Activated gamma-delta T cell (primary cell): ENCODE measurements around the gene SLC16A11.
"Not testable (repeated sequence)": the region's sequence is repeated elsewhere in the genome, so short reads cannot be mapped to it uniquely, and the experiment has no call there.

ENCODE experiments used
- DNase-seq: peaks from one replicate; lab custom pipeline; 2025; lab: John Stamatoyannopoulos, UW

Gene SLC16A11

GRCh38 chr17:7005716-7006115 lies 38.2 kb downstream of the SLC16A11 start:
- DNase-seq, result no peak

GRCh38 chr17:7004398-7005253 lies 39.3 kb downstream of the SLC16A11 start:
- DNase-seq, result no peak

- DNase-seq, result no peak
Measured at GRCh38 chr17:7003745-7004144, 40.1 kb downstream of the SLC16A11 start.

GRCh38 chr17:7002288-7003047 lies 41.4 kb downstream of the SLC16A11 start:
- no peak for DNase-seq

GRCh38 chr17:7001318-7001961 lies 42.5 kb downstream of the SLC16A11 start:
- no peak for DNase-seq

GRCh38 chr17:6998855-6999508 lies 44.9 kb downstream of the SLC16A11 start:
- no peak for DNase-seq

- no peak for DNase-seq
Measured at GRCh38 chr17:6997171-6997570, 46.7 kb downstream of the SLC16A11 start.

GRCh38 chr17:6996256-6997011 lies 47.5 kb downstream of the SLC16A11 start:
- DNase-seq, result no peak

GRCh38 chr17:6995500-6996255 lies 48.2 kb downstream of the SLC16A11 start, which contains the start of gene ALOX12:
TSS of gene ALOX12 (plus strand) at chr17:6996049. CDS start at chr17:6996118, 69 bp downstream.
- DNase-seq, result no peak

GRCh38 chr17:6994666-6995256 lies 49.1 kb downstream of the SLC16A11 start:
- no peak for DNase-seq

GRCh38 chr17:6994118-6994598 lies 49.7 kb downstream of the SLC16A11 start:
- DNase-seq, result no peak

GRCh38 chr17:6993613-6994056 lies 50.3 kb downstream of the SLC16A11 start:
- not testable (repeated sequence) for DNase-seq
